MM.1S (cell line): Measurements from ENCODE around the gene TNFSF9.

Experiments
- DNase-seq: peaks from one replicate; pipeline ENCODE4 v3.0.0-alpha.2; 2015
- H2AFZ ChIP-seq: fragments of 300-600 bp; sonication (generic); 2 replicates; pipeline ENCODE4 v1.6.0; 2016; ENCODE audit warnings: antibody characterized with exemption, low read length
- H3F3A ChIP-seq: fragments of 300-600 bp; sonication (generic); 2 replicates; pipeline ENCODE4 v1.6.1; 2016; ENCODE audit warnings: mild to moderate bottlenecking, antibody characterized with exemption, low read length, moderate library complexity, mixed read lengths; ENCODE audit not compliant: insufficient read depth
- H3K27ac ChIP-seq: fragments of 300-600 bp; sonication (generic); 2 replicates; pipeline ENCODE4 v1.5.1; 2016; ENCODE audit warnings: mild to moderate bottlenecking, low read length
- H3K27me3 ChIP-seq: fragments of 300-600 bp; sonication (generic); replicated peaks from 2 replicates; pipeline ENCODE4 v1.6.0; 2016; ENCODE audit warnings: low read length; ENCODE audit not compliant: insufficient read depth
- H3K36me3 ChIP-seq: fragments of 300-600 bp; sonication (generic); replicated peaks from 2 replicates; pipeline ENCODE4 v1.6.1; 2016; ENCODE audit warnings: mild to moderate bottlenecking, low read length, mixed read lengths; ENCODE audit not compliant: insufficient read depth
- H3K4me1 ChIP-seq: fragments of 300-600 bp; sonication (generic); 2 replicates; pipeline ENCODE4 v1.6.1; 2016; ENCODE audit warnings: low read length, mixed read lengths
- H3K4me2 ChIP-seq: fragments of 300-600 bp; sonication (generic); 2 replicates; pipeline ENCODE4 v1.6.0; 2016; ENCODE audit warnings: low read depth, low read length
- H3K4me3 ChIP-seq: fragments of 300-600 bp; sonication (generic); 2 replicates; pipeline ENCODE4 v1.5.1; 2016; ENCODE audit warnings: low read length, mixed read lengths
- H3K79me2 ChIP-seq: fragments of 300-600 bp; sonication (generic); 2 replicates; pipeline ENCODE4 v1.6.1; 2016; ENCODE audit warnings: mixed run types, low read length, mixed read lengths
- H3K9ac ChIP-seq: fragments of 300-600 bp; sonication (generic); 2 replicates; pipeline ENCODE4 v1.6.1; 2016; ENCODE audit warnings: low read length, mixed read lengths
- H3K9me2 ChIP-seq: fragments of 300-600 bp; sonication (generic); replicated peaks from 2 replicates; pipeline ENCODE4 v1.6.1; 2016; ENCODE audit warnings: mild to moderate bottlenecking, low read length, mixed read lengths; ENCODE audit not compliant: insufficient read depth
- H3K9me3 ChIP-seq: fragments of 300-600 bp; sonication (generic); replicated peaks from 2 replicates; pipeline ENCODE4 v1.6.1; 2016; ENCODE audit warnings: mild to moderate bottlenecking, low read length, mixed read lengths; ENCODE audit not compliant: insufficient read depth
- H4K20me1 ChIP-seq: fragments of 300-600 bp; sonication (generic); 2 replicates; pipeline ENCODE4 v1.6.1; 2016; ENCODE audit warnings: mild to moderate bottlenecking, low read length, moderate library complexity, mixed read lengths; ENCODE audit not compliant: insufficient read depth
- CTCF ChIP-seq: fragments of 300-600 bp; sonication (generic); IDR thresholded peaks from 2 replicates; pipeline ENCODE4 v1.5.1; 2016; ENCODE audit warnings: antibody characterized with exemption, low read length, mixed read lengths
- EZH2 ChIP-seq: fragments of 300-600 bp; sonication (generic); optimal IDR thresholded peaks from 2 replicates; pipeline ENCODE3; 2017; ENCODE audit warnings: low read depth, mild to moderate bottlenecking, antibody characterized with exemption, low read length, mixed read lengths
- EZH2phosphoT487 ChIP-seq: fragments of 300-600 bp; sonication (generic); IDR thresholded peaks from 2 replicates; pipeline ENCODE4 v1.6.1; 2018; ENCODE audit warnings: antibody characterized with exemption, low read length

The TNFSF9 gene

GRCh38 chr19:6529351-6529750, 1.5 kb upstream of the TNFSF9 start:
- H3K4me3 ChIP-seq: no peak overlapping the region
- no peaks in the 10 kb centered on the region for H3K9me2 ChIP-seq
- H3K9me3 ChIP-seq: no peaks in the 10 kb centered on the region
- H3K27ac ChIP-seq: no peak overlapping the region
- H3K4me2 ChIP-seq: no peak overlapping the region
- H2AFZ ChIP-seq: no peak overlapping the region
- DNase-seq: no peak
- peaks cover 18% of the 10 kb centered on the region for H3K79me2 ChIP-seq
- no peak for TF ChIP-seq EZH2phosphoT487
- no peak for TF ChIP-seq CTCF
- no peak for TF ChIP-seq EZH2
- peaks cover 19% of the 10 kb centered on the region for H3K27me3 ChIP-seq
- no peak overlapping the region for H3K9ac ChIP-seq
- H3K36me3 ChIP-seq: no peaks in the 10 kb centered on the region
- H4K20me1 ChIP-seq: no peaks in the 10 kb centered on the region
- H3K4me1 ChIP-seq: peaks cover 9% of the 10 kb centered on the region
- H3F3A ChIP-seq: no peaks in the 10 kb centered on the region

- peaks cover 9% of the 10 kb centered on the region for H3K4me1 ChIP-seq
- H3K27ac ChIP-seq: no peak overlapping the region
- H3K4me3 ChIP-seq: no peak overlapping the region
- H3K79me2 ChIP-seq: peaks cover 18% of the 10 kb centered on the region
- H3K4me2 ChIP-seq: peak overlapping the region; percentile 91; the same call in 1 of the 2 replicates
- peaks cover 19% of the 10 kb centered on the region for H3K27me3 ChIP-seq
- TF ChIP-seq EZH2phosphoT487 (no peak), CTCF (no peak), EZH2 (no peak)
- no peaks in the 10 kb centered on the region for H3K9me3 ChIP-seq
- no peaks in the 10 kb centered on the region for H3K36me3 ChIP-seq
- no peaks in the 10 kb centered on the region for H3F3A ChIP-seq
- H2AFZ ChIP-seq: no peak overlapping the region
- no peak for DNase-seq
- no peak overlapping the region; the same call in 1 of the 2 replicates for H3K9ac ChIP-seq
- no peaks in the 10 kb centered on the region for H4K20me1 ChIP-seq
- H3K9me2 ChIP-seq: no peaks in the 10 kb centered on the region
Observed at GRCh38 chr19:6529937-6530385, 865 bp upstream of the TNFSF9 start.

- Histone ChIP-seq H3K79me2 (peaks cover 18% of the 10 kb centered on the region), H3K4me3 (peak overlapping the region; percentile 80), H3K36me3 (no peaks in the 10 kb centered on the region), H3K9me2 (no peaks in the 10 kb centered on the region), H3K9me3 (no peaks in the 10 kb centered on the region), H2AFZ (peak overlapping the region; percentile 89), H3K9ac (peak overlapping the region; percentile 72), H3K27ac (peak overlapping the region; percentile 12; the same call in 1 of the 2 replicates), H3K4me2 (peak overlapping the region; percentile 91), H3F3A (peaks cover 9% of the 10 kb centered on the region), H4K20me1 (no peaks in the 10 kb centered on the region), H3K27me3 (peaks cover 19% of the 10 kb centered on the region), H3K4me1 (peaks cover 16% of the 10 kb centered on the region)
- peak; percentile 16 for DNase-seq
- no peak for TF ChIP-seq CTCF
- no peak for TF ChIP-seq EZH2phosphoT487
- no peak for TF ChIP-seq EZH2
Observed at GRCh38 chr19:6531163-6531955, 533 bp downstream of the TNFSF9 start.
